H1 (cell line): ENCODE results near the gene PRF1. TPM values are rescaled to one million over a fixed set of nuclear protein-coding genes. Genes with fewer than 3 reads are reported as not detected.

ENCODE experiments used
- CTCF ChIA-PET: fragments of 300-600 bp; sonication (Branson Sonifier 250); formaldehyde crosslinking; loops from one replicate; lab custom pipeline; 2021; ENCODE audit not compliant: partially characterized antibody; lab: Charles Lee
- POLR2A ChIA-PET: fragments of 300-600 bp; sonication (Branson Sonifier 250); formaldehyde crosslinking; loops from one replicate; lab custom pipeline; 2021; ENCODE audit warnings: inconsistent platforms; ENCODE audit not compliant: partially characterized antibody; lab: Charles Lee
- DNase-seq, 2 experiments: peaks; one replicate each; pipeline versions ENCODE4 v3.0.0 to v3.0.0-alpha.2; 2010 to 2022; ENCODE audit warnings: low spot score in 2 of 2, low read depth in 1 of 2, mixed read lengths in 1 of 2
- FAIRE-seq: peaks from 2 replicates; lab custom pipeline; 2011; peaks lifted over from hg19 to GRCh38; lab: Jason Lieb, UNC
- H2AFZ ChIP-seq: 2 replicates; pipeline ENCODE4 v1.8.1; 2012; ENCODE audit warnings: low read length, inconsistent platforms
- H2AK5ac ChIP-seq: 2 replicates; pipeline ENCODE4 v1.6.1; 2013; ENCODE audit warnings: low read depth, low read length
- H2BK120ac ChIP-seq: replicated peaks from 2 replicates; pipeline ENCODE3; 2013; ENCODE audit warnings: low read depth, low read length, inconsistent platforms
- H2BK12ac ChIP-seq: 2 replicates; pipeline ENCODE4 v1.6.1; 2013; ENCODE audit warnings: low read depth, low read length
- H2BK15ac ChIP-seq: 2 replicates; pipeline ENCODE4 v1.6.1; 2013; ENCODE audit warnings: low read length
- H2BK20ac ChIP-seq: 2 replicates; pipeline ENCODE4 v1.6.1; 2013; ENCODE audit warnings: low read length
- H2BK5ac ChIP-seq: 2 replicates; pipeline ENCODE4 v1.6.1; 2013; ENCODE audit warnings: low read depth, low read length
- H3K14ac ChIP-seq: 2 replicates; pipeline ENCODE4 v1.6.1; 2013; ENCODE audit warnings: inconsistent platforms; ENCODE audit not compliant: insufficient read length
- H3K18ac ChIP-seq: 2 replicates; pipeline ENCODE4 v1.6.1; 2013; ENCODE audit warnings: low read length; ENCODE audit errors: extremely low read depth
- H3K23ac ChIP-seq: 2 replicates; pipeline ENCODE4 v1.6.1; 2013; ENCODE audit warnings: inconsistent platforms; ENCODE audit not compliant: insufficient read length
- H3K23me2 ChIP-seq: 2 replicates; pipeline ENCODE4 v1.6.1; 2013; ENCODE audit warnings: low read depth, low read length
- H3K27ac ChIP-seq: 2 replicates; pipeline ENCODE4 v1.6.1; 2011; ENCODE audit warnings: low read depth, low read length, inconsistent platforms
- H3K27me3 ChIP-seq, 4 experiments: replicated peaks in 1 of 4; 1 replicate in 1 of 4; 2 replicates in 3 of 4; pipeline versions ENCODE4 v1.6.1 to v1.8.1; 2011 to 2013; ENCODE audit warnings: low read length in 3 of 4, mild to moderate bottlenecking in 3 of 4, inconsistent platforms in 2 of 4, mixed read lengths in 2 of 4, moderate library complexity in 1 of 4; ENCODE audit not compliant: control insufficient read depth in 3 of 4, insufficient read depth in 3 of 4; ENCODE audit errors: extremely low read depth in 1 of 4
- H3K36me3 ChIP-seq, 4 experiments: 2 replicates each; pipeline versions ENCODE4 v1.6.1 to v1.8.1; 2011 to 2013; ENCODE audit warnings: mild to moderate bottlenecking in 4 of 4, low read length in 3 of 4, moderate library complexity in 2 of 4, control low read depth in 1 of 4, inconsistent platforms in 1 of 4; ENCODE audit not compliant: insufficient read depth in 4 of 4, control insufficient read depth in 2 of 4
- H3K4ac ChIP-seq: replicated peaks from 2 replicates; pipeline ENCODE3; 2013; ENCODE audit warnings: low read length, low read depth, mixed read lengths, inconsistent platforms; ENCODE audit not compliant: insufficient read length
- H3K4me1 ChIP-seq, 4 experiments: replicated peaks in 1 of 4; 1 replicate in 1 of 4; 2 replicates in 3 of 4; pipeline versions ENCODE4 v1.6.1 to v1.8.1; 2011 to 2013; ENCODE audit warnings: low read length in 3 of 4, inconsistent platforms in 2 of 4, mixed read lengths in 1 of 4; ENCODE audit not compliant: insufficient read depth in 4 of 4, control insufficient read depth in 3 of 4
- H3K4me2 ChIP-seq, 2 experiments: 2 replicates each; pipeline versions ENCODE4 v1.6.1 to v1.8.1; 2011 to 2013; ENCODE audit warnings: low read depth in 2 of 2, low read length in 2 of 2, control low read depth in 1 of 2, inconsistent platforms in 1 of 2, mild to moderate bottlenecking in 1 of 2; ENCODE audit not compliant: insufficient read depth in 1 of 2
- H3K4me3 ChIP-seq, 4 experiments: fragments of 200-600, 300-600 bp in 1 of 4; sonication (generic), shearing (Covaris generic), sonication (Bioruptor Twin) in 1 of 4; 2 replicates each; pipeline versions ENCODE4 v1.5.1 to v1.8.1; 2011 to 2016; ENCODE audit warnings: low read length in 4 of 4, low read depth in 3 of 4, control low read depth in 2 of 4, inconsistent platforms in 2 of 4, mild to moderate bottlenecking in 2 of 4, mixed read lengths in 1 of 4, moderate library complexity in 1 of 4; ENCODE audit not compliant: insufficient read depth in 2 of 4; ENCODE audit errors: extremely low read depth in 1 of 4
- H3K56ac ChIP-seq: replicated peaks from 2 replicates; pipeline ENCODE3; 2013; ENCODE audit warnings: low read depth, mild to moderate bottlenecking, mixed read lengths, low read length, inconsistent platforms; ENCODE audit not compliant: insufficient read length
- H3K79me1 ChIP-seq: 2 replicates; pipeline ENCODE4 v1.6.1; 2013; ENCODE audit warnings: low read depth, low read length, control low read depth
- H3K79me2 ChIP-seq, 2 experiments: 2 replicates each; pipeline versions ENCODE4 v1.6.1 to v1.8.1; 2012 to 2013; ENCODE audit warnings: low read length in 2 of 2, mild to moderate bottlenecking in 2 of 2, inconsistent platforms in 1 of 2; ENCODE audit not compliant: insufficient read depth in 2 of 2, control insufficient read depth in 1 of 2
- H3K9ac ChIP-seq, 4 experiments: replicated peaks in 1 of 4; 1 replicate in 1 of 4; 2 replicates in 3 of 4; pipeline versions ENCODE4 v1.6.1 to v1.8.1; 2011 to 2013; ENCODE audit warnings: low read depth in 3 of 4, low read length in 3 of 4, control low read depth in 2 of 4, mild to moderate bottlenecking in 2 of 4, moderate library complexity in 2 of 4, inconsistent platforms in 1 of 4; ENCODE audit errors: extremely low read depth in 1 of 4
- H3K9me3 ChIP-seq, 2 experiments: 2 replicates each; pipeline versions ENCODE4 v1.6.1 to v1.8.1; 2012 to 2013; ENCODE audit warnings: mild to moderate bottlenecking in 2 of 2, moderate library complexity in 2 of 2, control low read depth in 1 of 2, inconsistent platforms in 1 of 2, low read depth in 1 of 2, low read length in 1 of 2, mixed read lengths in 1 of 2; ENCODE audit not compliant: insufficient read depth in 2 of 2
- H4K20me1 ChIP-seq, 2 experiments: replicated peaks in 1 of 2; 2 replicates each; pipeline versions ENCODE3 to v1.8.1; 2011 to 2013; ENCODE audit warnings: inconsistent platforms in 2 of 2, low read length in 2 of 2, mild to moderate bottlenecking in 1 of 2; ENCODE audit not compliant: insufficient read depth in 2 of 2, control insufficient read depth in 1 of 2
- H4K5ac ChIP-seq: 2 replicates; pipeline ENCODE4 v1.6.1; 2013; ENCODE audit warnings: low read length, low read depth, mixed read lengths, inconsistent platforms; ENCODE audit not compliant: insufficient read length
- H4K8ac ChIP-seq: 2 replicates; pipeline ENCODE4 v1.8.0; 2013; ENCODE audit warnings: mild to moderate bottlenecking, moderate library complexity, low read length, inconsistent platforms; ENCODE audit not compliant: insufficient read depth; ENCODE audit errors: extremely low read depth
- H4K91ac ChIP-seq: replicated peaks from 2 replicates; pipeline ENCODE3; 2013; ENCODE audit warnings: low read length, mixed read lengths, inconsistent platforms; ENCODE audit not compliant: insufficient read length
- ASH2L ChIP-seq: fragments of 200-600, 300-600 bp; sonication (generic); IDR thresholded peaks from one replicate; pipeline ENCODE4 v1.7.1; 2017; ENCODE audit warnings: low read length
- BRCA1 ChIP-seq: IDR thresholded peaks from 2 replicates; pipeline ENCODE4 v1.6.1; 2012; ENCODE audit warnings: low read depth, low read length, improper control_type of control experiment
- KDM1A ChIP-seq: fragments of 200-600, 300-600 bp; sonication (generic); IDR thresholded peaks from 2 replicates; pipeline ENCODE4 v1.7.1; 2016; ENCODE audit warnings: mild to moderate bottlenecking, low read length, borderline replicate concordance
- MAFK ChIP-seq: IDR thresholded peaks from 2 replicates; pipeline ENCODE4 v1.6.1; 2012; ENCODE audit warnings: low read depth, mild to moderate bottlenecking, improper control_type of control experiment, low read length
- RNF2 ChIP-seq: fragments of 200-900, 300-1000 bp; sonication (generic); IDR thresholded peaks from 2 replicates; pipeline ENCODE4 v1.7.1; 2016; ENCODE audit warnings: borderline replicate concordance, low read depth, mild to moderate bottlenecking, antibody characterized with exemption, low read length; ENCODE audit not compliant: poor library complexity, severe bottlenecking; ENCODE audit errors: missing control alignments
- YY1 ChIP-seq: IDR thresholded peaks from 2 replicates; pipeline ENCODE4 v1.6.1; 2011; ENCODE audit warnings: low read depth, mild to moderate bottlenecking, low read length
- whole genome bisulfite sequencing, 2 experiments: shearing (Covaris generic) in 1 of 2; methylation state at CpG; one replicate each; pipeline versions ENCODE4 v1.1.6 to v1.1.7; 2013 to 2015; ENCODE audit warnings: low lambda C conversion rate in 2 of 2, mixed read lengths in 2 of 2, inconsistent platforms in 1 of 2, low coverage in 1 of 2, missing lambda C conversion rate in 1 of 2; ENCODE audit not compliant: insufficient replicate concordance in 2 of 2, insufficient coverage in 1 of 2, insufficient read length in 1 of 2; ENCODE audit errors: extremely low coverage in 1 of 2, missing lambda C conversion rate in 1 of 2; 5-methylcytosine and 5-hydroxymethylcytosine counted together
- polyA plus RNA-seq, 7 experiments: library from polyadenylated mRNA; depleted of rRNA in 3 of 7; stranded (reverse) in 5 of 7; unstranded in 2 of 7; fragments of >200 nt in 5 of 7; fragments of 200-250 nt in 2 of 7; gene quantifications; 1 replicate in 5 of 7; 2 replicates in 1 of 7; 4 replicates in 1 of 7; pipeline versions ENCODE4 v1.2.1 to v1.2.3, GENCODE V29; 2011 to 2013; ENCODE audit warnings: missing spikeins in 2 of 7, mixed read lengths in 2 of 7
- total RNA-seq: library from RNA; stranded (reverse); fragmentation: NEBNext Ultra II Directional; extraction: Animal tissue kit (Norgen Biotek cat#: 25700); gene quantifications from 2 replicates; pipeline ENCODE4 v1.2.1, GENCODE V29; 2021

Gene PRF1
- total and polyA plus RNA-seq, 2 of the 8 experiments (the other 6 are each of a cell fraction or from before 2014, with no cell fraction given), result 0.15 TPM; not detected in 1

DNA sequence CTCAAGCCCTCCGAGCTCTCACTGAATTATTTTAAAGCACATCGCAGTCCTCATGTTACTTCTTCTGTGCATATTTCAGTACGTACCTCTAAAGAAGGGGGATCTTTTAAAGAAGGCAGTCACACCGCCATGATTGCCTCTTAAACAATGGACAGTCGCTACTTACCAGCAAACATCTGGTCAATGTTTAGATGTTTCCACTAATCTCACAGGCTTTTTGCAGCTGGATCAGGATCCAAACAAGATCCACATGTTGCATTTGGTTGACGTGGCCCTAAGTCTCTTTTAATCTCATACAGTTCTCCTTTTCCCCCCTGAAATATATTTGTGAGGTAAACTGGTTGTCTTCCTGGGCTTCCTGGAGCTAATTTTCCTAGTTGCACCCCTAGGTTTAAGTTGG lies 50.0 kb downstream of the PRF1 start:
- H2AFZ ChIP-seq, result no peak overlapping the region
- H3K79me1 ChIP-seq, result no peaks in the 10 kb centered on the region; the same call in 1 of the 2 replicates
- no peaks in the 10 kb centered on the region for H3K79me2 ChIP-seq
- no peak for FAIRE-seq
- H3K56ac ChIP-seq, result no peak overlapping the region
- no peak overlapping the region for H4K5ac ChIP-seq
- no peaks in the 10 kb centered on the region for H4K20me1 ChIP-seq
- H3K9me3 ChIP-seq, result no peaks in the 10 kb centered on the region
- POLR2A ChIA-PET, result no interaction called here
- H3K4me2 ChIP-seq, result no peak overlapping the region
- no peak overlapping the region for H3K23ac ChIP-seq
- H3K18ac ChIP-seq, result no peak overlapping the region
- no peak overlapping the region for H2BK20ac ChIP-seq
- H2BK12ac ChIP-seq, result no peak overlapping the region
- DNase-seq, result no peak
- no peak overlapping the region for H2AK5ac ChIP-seq
- TF ChIP-seq MAFK, result no peak
- no peak for TF ChIP-seq YY1
- TF ChIP-seq ASH2L, result no peak
- no peak for TF ChIP-seq BRCA1
- no peak for TF ChIP-seq KDM1A
- no peak for TF ChIP-seq RNF2
- H4K8ac ChIP-seq, result no peak overlapping the region
- peaks cover 0 to 4% (median 1%) of the 10 kb centered on the region in 4 experiments; a peak in 2 of 8 replicates for H3K36me3 ChIP-seq
- H2BK120ac ChIP-seq, result no peak overlapping the region
- 88% methylated on average over 6 of the region's 6 CpGs; no CpG with 5 or more reads in 1 of the 2 experiments for WGBS, 2 experiments
- no peak overlapping the region for H3K14ac ChIP-seq
- no peak overlapping the region for H2BK15ac ChIP-seq
- no peak overlapping the region for H3K27ac ChIP-seq
- H2BK5ac ChIP-seq, result no peak overlapping the region
- H3K4me1 ChIP-seq, result no peaks in the 10 kb centered on the region; a peak in 1 of 7 replicates
- H3K27me3 ChIP-seq, result no peaks in the 10 kb centered on the region
- no peak overlapping the region for H4K91ac ChIP-seq
- no peak overlapping the region for H3K9ac ChIP-seq
- no peak overlapping the region for H3K4me3 ChIP-seq
- H3K4ac ChIP-seq, result no peak overlapping the region
- CTCF ChIA-PET, result interaction anchor here (1.0 to 26.8 kb wide), 10 partner anchors 8 to 326 kb away, joined by 3 to 908 read pairs (median 24); partner anchors contain the start of genes PALD1 and SGPL1
- H3K23me2 ChIP-seq, result no peaks in the 10 kb centered on the region
